Measurements from ENCODE around the gene ADM5. TPM values are rescaled to one million over a fixed set of nuclear protein-coding genes. Genes with fewer than 3 reads are reported as not detected.

Gene ADM5
- polyA plus RNA-seq, 1 of the 3 experiments (the other 2 are of a cell fraction): 1.3 TPM

- TF ChIP-seq USF2 (IDR thresholded peaks at IDR 0.05; ENCODE audit: borderline replicate concordance, low read depth, low read length): no peak
- no peak for TF ChIP-seq TAF1 (IDR thresholded peaks at IDR 0.05; ENCODE audit: borderline replicate concordance, low read depth, low read length)
- peak; percentile 53; the same call in 1 of the 2 replicates for TF ChIP-seq MXI1 (IDR thresholded peaks at IDR 0.05; ENCODE audit: low read depth, low read length)
- no peak for TF ChIP-seq REST (IDR thresholded peaks at IDR 0.05; ENCODE audit: low read depth, low read length)
- 0 out of 2 replicates have a peak, but pooled peaks have one; percentile 23 for TF ChIP-seq SMC3 (IDR thresholded peaks at IDR 0.05; ENCODE audit: low read depth, low read length)
Observed at GRCh38 chr19:49689133-49690078, at the start of gene ADM5 (continued).

GRCh38 chr19:49640113-49640898 is 49.1 kb upstream of the ADM5 start, which contains the start of gene RRAS:
Gene RRAS (minus strand): TSS chr19:49640143. CDS start chr19:49640098, 45 bp downstream.
- no peak within 1 kb of the TSS for H2AFZ ChIP-seq (ENCODE audit: low read depth)
- TF ChIP-seq EP300 (IDR thresholded peaks at IDR 0.05; ENCODE audit: borderline replicate concordance in 1 of 2, low read depth in 1 of 2, low read length in 1 of 2) (peak in 1 of 2 experiments; percentile 71; a peak in 1 of 4 replicates), GABPA (IDR thresholded peaks at IDR 0.05; ENCODE audit: low read depth) (peak; percentile 75), CTCF (IDR thresholded peaks at IDR 0.05) (no peak), FOXJ3 (CRISPR knock-in tag; IDR thresholded peaks at IDR 0.05) (no peak), JUND (IDR thresholded peaks at IDR 0.05) (peak; percentile 88), SIN3A (IDR thresholded peaks at IDR 0.05; ENCODE audit: borderline replicate concordance, low read depth, low read length) (peak; percentile 82; the same call in 1 of the 2 replicates), GATA2 (CRISPR knock-in tag; IDR thresholded peaks at IDR 0.05) (no peak), ELF1 (IDR thresholded peaks at IDR 0.05) (peak; percentile 78), IRF3 (IDR thresholded peaks at IDR 0.05; ENCODE audit: low read depth, low read length) (no peak), RXRA (IDR thresholded peaks at IDR 0.05; ENCODE audit: borderline replicate concordance, low read depth) (peak; percentile 73; the same call in 1 of the 2 replicates)

More at GRCh38 chr19:49640113-49640898, 49.1 kb upstream of the ADM5 start, which contains the start of gene RRAS:
- no peaks in the 10 kb centered on the region for H3K9me2 ChIP-seq
- peak within 1 kb of the TSS; percentile 97 for H3K4me2 ChIP-seq
- H4K20me1 ChIP-seq (ENCODE audit: insufficient read depth): peaks cover 11% of the 10 kb centered on the region
- H3K36me3 ChIP-seq (replicated peaks in 1 of 2; ENCODE audit: control insufficient read depth in 1 of 2, insufficient read depth in 2 of 2, low read length in 1 of 2): peaks cover 6 to 7% of the 10 kb centered on the region in 2 experiments
- H3F3A ChIP-seq (replicated peaks; ENCODE audit: insufficient read depth): peaks cover 10% of the 10 kb centered on the region
- H3K9me3 ChIP-seq: no peaks in the 10 kb centered on the region
- H3K27me3 ChIP-seq (ENCODE audit: insufficient read depth): no peaks in the 10 kb centered on the region
- H3K27ac ChIP-seq (ENCODE audit: low read depth in 2 of 2, low read length in 1 of 2): peak within 1 kb of the TSS; percentile 99 to 100
- peak; percentile 95 for DNase-seq
- peak within 1 kb of the TSS; percentile 64 to 87 for H3K4me3 ChIP-seq (ENCODE audit: low read depth in 2 of 2, low read length in 1 of 2)
- ChIA-PET CTCF (interaction anchor here (0.8 to 5.2 kb wide), 4 partner anchors 32 to 70 kb away, joined by 3 to 31 read pairs (median 6); partner anchors contain the start of gene PRMT1), POLR2A (interaction anchor here (0.6 to 1.3 kb wide), 10 partner anchors 8 to 210 kb away, joined by 3 to 5 read pairs (median 3); partner anchors contain the start of genes BCL2L12, CPT1C, IRF3 and NOSIP)
- peak within 1 kb of the TSS; percentile 97 for H3K9ac ChIP-seq
- WGBS (ENCODE audit: low lambda C conversion rate): under 1% methylated on average over 46 of the region's 51 CpGs
- peaks cover 54% of the 10 kb centered on the region for H3K79me2 ChIP-seq (ENCODE audit: insufficient read depth)
- H3K4me1 ChIP-seq (ENCODE audit: control insufficient read depth in 1 of 2, insufficient read depth in 2 of 2, low read depth in 1 of 2, low read length in 1 of 2): peaks cover 14 to 32% of the 10 kb centered on the region in 2 experiments
